Cardiac septum (tissue), 1 donor: ENCODE results near the gene IRX6. TPM values are rescaled to one million over a fixed set of nuclear protein-coding genes. Genes with fewer than 3 reads are reported as not detected.

Source experiments
- DNase-seq: peaks from one replicate; pipeline ENCODE4 v3.0.0-alpha.2; 2020; ENCODE audit warnings: low spot score
- intact Hi-C: fragments of 100-400 bp; cut with DNase I; formaldehyde crosslinking; loops from one replicate; pipeline ENCODE4 v1.14.0; 2022
- total RNA-seq: library from RNA; stranded (reverse); fragmentation: NEBNext Ultra II Directional; extraction: Animal tissue kit (Norgen Biotek cat#: 25700); gene quantifications from one replicate; pipeline ENCODE4 v1.2.1, GENCODE V29; 2021
- donor health status: DM: no; HTN: no; CAD: no.

The IRX6 gene
- total RNA-seq, 1 donor from 2014 or later, result 37.1 TPM

GRCh38 chr16:55350984-55351383 is 27.0 kb downstream of the IRX6 start:
- no peak for DNase-seq
- intact Hi-C loops, result no loop called here

DNA sequence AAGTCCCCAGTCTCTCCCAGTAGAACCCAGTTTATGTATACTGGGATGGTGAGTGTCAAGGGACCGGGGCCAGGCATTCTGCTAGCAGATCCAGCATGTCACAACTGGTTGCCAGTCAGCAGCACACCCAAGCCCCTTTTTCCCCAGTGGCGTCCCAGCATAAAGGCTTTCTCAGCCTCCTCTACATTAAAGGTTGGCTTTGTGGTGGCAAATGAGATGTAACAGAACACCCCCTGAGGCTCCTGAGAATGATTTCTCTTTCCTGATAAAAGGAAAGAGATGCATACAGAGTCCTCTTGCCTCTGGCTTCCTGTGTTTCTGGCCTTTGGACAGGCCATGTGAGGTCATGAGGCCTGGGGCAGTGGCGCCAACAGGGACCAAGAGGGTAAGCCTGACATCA is 27.9 kb downstream of the IRX6 start:
- intact Hi-C loops, result no loop called here

DNA sequence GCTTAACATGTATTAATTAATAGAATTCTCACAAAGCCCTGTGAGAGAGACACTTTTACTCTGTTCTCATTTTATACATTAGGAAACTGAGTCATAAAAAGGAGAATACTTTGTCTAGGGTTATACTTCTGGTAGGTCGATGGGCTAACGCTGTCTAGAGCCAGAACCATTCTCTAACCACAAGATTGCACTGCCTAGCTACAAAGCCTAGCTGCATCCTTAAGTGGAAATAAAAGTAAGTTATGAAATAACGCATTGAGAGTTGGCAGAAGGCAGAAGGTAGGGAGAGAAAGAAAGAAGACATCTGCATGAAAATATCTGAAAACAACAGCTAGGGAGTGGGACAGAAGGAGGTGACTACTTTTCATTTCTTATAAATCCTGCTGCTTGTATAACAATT is 33.2 kb downstream of the IRX6 start:
- intact Hi-C loops, result no loop called here
- DNase-seq, result no peak

More for the DNA sequence above, 27.9 kb downstream of the IRX6 start:
- no peak for DNase-seq

DNA sequence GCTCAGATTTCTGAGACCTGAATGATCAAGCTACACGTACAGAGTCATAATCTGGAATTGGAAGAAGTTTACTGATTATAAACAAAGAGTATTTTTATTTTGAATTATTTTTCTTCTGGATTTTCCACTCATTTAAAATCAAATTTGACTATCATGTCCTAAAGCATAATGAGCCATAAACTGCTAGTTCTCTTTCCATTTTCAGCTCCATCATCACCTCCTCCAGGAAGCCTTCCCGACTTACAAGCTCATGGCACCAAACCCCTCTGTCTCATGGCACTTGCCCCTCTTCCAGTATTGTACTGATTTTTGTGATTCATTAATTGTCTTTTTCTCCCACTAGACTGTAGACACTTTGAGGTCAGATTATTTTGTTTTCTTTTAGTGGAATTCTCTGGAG is 35.9 kb downstream of the IRX6 start:
- intact Hi-C loops, result no loop called here
- no peak for DNase-seq

GRCh38 chr16:55364811-55365210 is 40.8 kb downstream of the IRX6 start:
- intact Hi-C loops, result no loop called here
- DNase-seq, result no peak

DNA sequence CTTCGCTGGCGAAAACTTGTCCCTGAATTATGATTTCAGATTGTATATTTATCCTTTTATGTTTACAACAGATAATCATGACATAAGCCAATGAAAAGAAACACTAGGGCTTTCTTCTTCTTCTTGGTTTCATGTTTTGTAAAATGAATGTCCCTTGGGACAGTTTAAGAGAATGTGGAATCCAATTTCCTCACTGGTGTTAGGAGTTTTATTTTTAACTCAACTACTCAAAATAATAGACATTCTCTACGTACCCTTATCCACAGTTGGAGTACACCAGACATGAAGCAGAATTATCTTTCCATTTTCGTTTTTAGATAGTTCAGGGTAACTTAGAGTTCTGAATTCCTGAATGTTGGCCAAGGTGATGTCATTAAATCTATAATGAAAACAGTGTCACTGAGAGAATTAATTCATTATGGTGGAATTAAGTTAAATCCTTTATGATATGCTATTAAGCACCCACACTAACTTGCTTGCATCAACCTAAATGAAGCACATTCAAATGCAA is 43.4 kb downstream of the IRX6 start:
- intact Hi-C loops, result loop anchor here (2.0 kb wide), 1 partner anchor 37 kb away; no protein-coding TSS in a partner anchor
- DNase-seq, result no peak

GRCh38 chr16:55367866-55368603 is 44.0 kb downstream of the IRX6 start:
- intact Hi-C loops, result loop anchor here (2.0 kb wide), 1 partner anchor 37 kb away; no protein-coding TSS in a partner anchor
- no peak for DNase-seq

DNA sequence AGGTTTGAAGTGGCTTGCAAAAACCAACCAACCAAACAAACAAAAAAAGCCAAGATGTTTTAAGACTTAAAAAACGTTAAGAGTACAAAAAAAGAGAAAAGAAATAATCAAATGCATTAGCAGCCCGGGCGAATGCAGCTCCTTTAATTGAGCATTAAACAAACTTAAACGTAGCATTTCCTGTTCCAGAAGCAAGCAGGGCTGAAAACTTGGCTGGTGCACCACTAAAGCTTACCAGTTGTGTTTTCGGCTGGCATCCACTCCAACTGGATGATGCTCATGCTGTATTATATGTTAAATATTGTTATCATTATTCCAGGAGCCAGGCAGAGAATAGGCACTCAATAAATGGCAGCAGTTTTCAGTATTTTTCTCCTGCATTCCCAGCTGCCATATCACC is 45.1 kb downstream of the IRX6 start:
- intact Hi-C loops, result no loop called here
- DNase-seq, result no peak

- DNase-seq, result peak; percentile 85
- intact Hi-C loops, result loop anchor here (2.0 to 10.0 kb wide), 5 partner anchors 48 to 1086 kb away; partner anchors contain the start of gene IRX3
These were observed 46.9 kb downstream of the IRX6 start for GRCh38 chr16:55370762-55371482.

DNA sequence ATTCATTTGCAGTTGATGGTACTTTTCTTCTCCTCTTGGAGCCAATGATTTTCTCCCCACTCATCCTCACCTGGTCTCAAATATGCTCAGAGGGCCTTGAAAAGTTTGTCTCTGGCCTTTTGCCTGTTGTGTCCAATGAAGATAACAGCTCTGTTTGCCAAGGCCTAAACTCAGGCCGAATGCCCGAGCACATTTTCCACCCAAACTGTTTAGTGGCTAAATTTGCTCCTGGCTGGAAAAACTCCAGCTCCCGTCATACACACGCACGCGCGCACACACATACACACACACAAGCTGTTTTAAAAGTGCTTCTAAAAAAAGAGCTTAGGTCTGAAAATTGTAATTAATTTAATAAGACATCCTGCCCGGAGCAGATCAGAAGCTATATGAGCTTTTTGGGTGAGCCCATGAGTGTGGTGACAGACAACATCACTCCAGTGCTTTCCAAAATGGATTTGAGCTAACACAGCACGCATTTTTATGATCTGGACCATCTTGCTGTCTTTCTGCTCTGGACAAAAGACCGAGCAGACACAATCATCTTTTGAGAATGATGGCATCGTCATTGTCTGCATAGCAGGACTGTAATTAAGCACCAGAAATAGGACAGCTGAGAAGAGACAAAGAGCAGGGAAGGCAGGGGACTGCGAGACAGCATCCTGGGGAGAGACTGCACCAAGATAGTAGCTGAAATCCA is 48.9 kb downstream of the IRX6 start:
- no peak for DNase-seq
- intact Hi-C loops, result loop anchor here (2.0 to 10.0 kb wide), 5 partner anchors 16 to 1088 kb away; partner anchors contain the start of gene IRX3

DNA sequence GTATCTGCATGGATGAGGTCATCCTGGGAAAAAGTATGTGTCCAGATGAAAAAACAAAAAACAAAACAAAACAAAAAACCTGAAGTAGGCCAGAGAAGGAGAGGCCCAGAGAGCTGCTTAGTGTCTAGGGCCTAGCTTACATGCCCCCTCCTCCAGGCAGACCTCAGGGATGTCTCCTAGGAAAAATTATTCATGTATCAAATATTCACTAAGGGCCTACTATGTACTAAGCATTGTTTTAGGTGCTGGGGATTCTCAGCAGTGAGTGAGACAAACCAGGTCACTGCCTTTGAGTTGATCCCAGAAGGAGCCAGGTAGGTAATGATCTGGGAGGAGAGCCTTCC is 49.5 kb downstream of the IRX6 start:
- intact Hi-C loops, result loop anchor here (2.0 to 10.0 kb wide), 5 partner anchors 15 to 1089 kb away; partner anchors contain the start of gene IRX3
- no peak for DNase-seq

GRCh38 chr16:55376045-55376444 is 52.0 kb downstream of the IRX6 start:
- no peak for DNase-seq
- intact Hi-C loops, result loop anchor here (10.0 kb wide), 2 partner anchors 891 to 1091 kb away; partner anchors contain the start of gene IRX3

GRCh38 chr16:55376567-55377167 is 52.7 kb downstream of the IRX6 start:
- intact Hi-C loops, result loop anchor here (10.0 kb wide), 2 partner anchors 892 to 1092 kb away; partner anchors contain the start of gene IRX3
- no peak for DNase-seq

DNA sequence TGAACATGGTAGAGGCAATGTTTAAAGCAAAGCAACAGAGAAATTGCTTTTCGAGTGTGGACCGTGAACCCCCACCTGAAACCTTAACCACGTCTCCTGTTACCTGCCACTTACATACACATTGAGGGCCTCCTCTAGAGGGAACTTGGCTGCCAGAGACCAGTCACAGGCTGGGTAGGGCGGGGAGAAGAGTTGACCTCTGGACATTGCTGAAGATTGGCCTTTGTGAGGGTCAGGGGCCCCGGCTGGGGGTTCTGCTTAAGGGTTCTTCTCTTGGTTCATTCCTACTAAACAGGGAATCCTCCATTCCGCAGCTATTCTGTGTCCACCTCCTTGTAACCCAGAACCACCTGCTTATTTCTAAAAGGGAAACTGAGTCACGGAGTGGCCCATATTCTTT is 53.8 kb downstream of the IRX6 start:
- intact Hi-C loops, result loop anchor here (10.0 kb wide), 2 partner anchors 893 to 1093 kb away; partner anchors contain the start of gene IRX3
- DNase-seq, result no peak

- intact Hi-C loops, result loop anchor here (10.0 kb wide), 2 partner anchors 894 to 1094 kb away; partner anchors contain the start of gene IRX3
- no peak for DNase-seq
These were observed 54.6 kb downstream of the IRX6 start for GRCh38 chr16:55378616-55379015.

- intact Hi-C loops, result loop anchor here (10.0 kb wide), 2 partner anchors 895 to 1095 kb away; partner anchors contain the start of gene IRX3
- DNase-seq, result no peak
These were observed 55.4 kb downstream of the IRX6 start for GRCh38 chr16:55379371-55379770.

- intact Hi-C loops, result loop anchor here (10.0 kb wide), 2 partner anchors 895 to 1095 kb away; partner anchors contain the start of gene IRX3
These were observed 55.9 kb downstream of the IRX6 start for GRCh38 chr16:55379876-55380390.

More at GRCh38 chr16:55379876-55380390, 55.9 kb downstream of the IRX6 start:
- no peak for DNase-seq
